T-helper 2 cell treated with Interferon-gamma antibody and Interleukin-4, amounts not matched to agents 5 μg/mL and 100 μg/mL, for 36 hours (primary cell): ENCODE data around the gene PELO.
A peak's percentile ranks its signal among the peaks of the same experiment; 100 is the strongest.
"Not testable (repeated sequence)": the region's sequence is repeated elsewhere in the genome, so short reads cannot be mapped to it uniquely, and the experiment has no call there.

Experiments used
- DNase-seq: peaks from one replicate; pipeline ENCODE4 v3.0.0; 2021; ENCODE audit warnings: low spot score
- H3K27ac Mint-ChIP-seq: one replicate; pipeline ENCODE4 v1.8.0; 2021; ENCODE audit warnings: mild to moderate bottlenecking, mixed read lengths
- H3K27me3 Mint-ChIP-seq: one replicate; pipeline ENCODE4 v1.8.0; 2021; ENCODE audit warnings: low read depth, mixed read lengths
- H3K36me3 Mint-ChIP-seq: one replicate; pipeline ENCODE4 v1.8.0; 2021; ENCODE audit warnings: low read depth, mixed read lengths
- H3K4me1 Mint-ChIP-seq: one replicate; pipeline ENCODE4 v1.8.0; 2021; ENCODE audit warnings: low read depth, mixed read lengths
- H3K4me3 Mint-ChIP-seq: one replicate; pipeline ENCODE4 v1.8.0; 2022; ENCODE audit warnings: mild to moderate bottlenecking, moderate library complexity, mixed read lengths
- H3K9me3 Mint-ChIP-seq: one replicate; pipeline ENCODE4 v1.8.0; 2021; ENCODE audit warnings: mixed read lengths

The PELO gene

DNA sequence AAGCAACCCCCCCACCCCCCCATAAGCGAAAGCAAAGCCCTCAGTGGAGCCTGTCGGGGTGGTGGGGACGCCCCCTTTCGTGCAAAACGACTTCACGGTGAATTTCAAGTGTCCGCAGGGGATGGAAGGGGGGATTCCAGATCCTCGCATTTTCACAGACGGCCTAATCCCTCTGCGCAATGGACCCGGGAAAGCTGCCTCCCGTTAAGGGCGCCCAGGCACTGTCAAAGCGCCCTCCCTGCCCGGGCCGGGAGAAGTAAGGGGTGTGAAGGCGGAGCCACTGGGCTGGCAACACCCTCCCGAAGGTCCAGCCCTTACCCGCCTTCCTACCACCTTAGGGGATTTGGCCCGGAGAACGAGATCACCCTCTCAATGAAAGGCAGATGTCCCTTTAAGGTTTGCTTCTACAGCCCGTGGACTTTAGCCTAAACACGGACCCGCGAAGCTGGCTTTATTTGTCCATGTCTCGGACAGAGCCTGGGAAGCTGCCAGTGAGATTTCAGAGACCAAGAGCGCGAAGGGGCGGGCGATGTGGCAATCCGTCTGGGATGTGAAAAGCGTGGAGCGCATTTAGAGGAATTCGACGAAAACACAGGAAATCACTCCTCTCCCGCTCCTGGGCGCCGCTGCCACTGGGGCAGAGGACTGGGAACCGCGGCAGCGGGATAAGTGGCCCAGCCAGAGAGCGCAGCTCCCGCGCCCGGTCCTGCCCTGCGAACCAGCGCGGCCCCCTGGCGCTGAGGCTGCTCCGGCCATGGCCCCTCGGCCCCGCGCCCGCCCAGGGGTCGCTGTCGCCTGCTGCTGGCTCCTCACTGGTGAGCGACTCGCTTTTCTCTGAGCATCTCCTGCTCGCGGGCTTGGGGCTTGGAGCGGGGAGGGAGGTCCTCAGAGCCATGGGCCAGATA is at the start of gene PELO, which contains the start of gene ITGA1:
Gene PELO (plus strand): TSS at position 317 of the 905 bp plus-strand sequence. CDS start 12,479 bp downstream, outside the sequence.
Gene ITGA1 (plus strand): TSS at position 317 of the 905 bp plus-strand sequence. CDS start 438 bp downstream, at position 755.
- peak; percentile 43 for DNase-seq
- no peaks in the 10 kb centered on the region for H3K36me3 Mint-ChIP-seq
- peaks cover 21% of the 10 kb centered on the region for H3K4me1 Mint-ChIP-seq
- H3K27me3 Mint-ChIP-seq, result peaks cover 49% of the 10 kb centered on the region
- H3K9me3 Mint-ChIP-seq, result no peaks in the 10 kb centered on the region
- no peak within 1 kb of the TSS for H3K27ac Mint-ChIP-seq
- peak within 1 kb of the TSS; percentile 83 for H3K4me3 Mint-ChIP-seq

DNA sequence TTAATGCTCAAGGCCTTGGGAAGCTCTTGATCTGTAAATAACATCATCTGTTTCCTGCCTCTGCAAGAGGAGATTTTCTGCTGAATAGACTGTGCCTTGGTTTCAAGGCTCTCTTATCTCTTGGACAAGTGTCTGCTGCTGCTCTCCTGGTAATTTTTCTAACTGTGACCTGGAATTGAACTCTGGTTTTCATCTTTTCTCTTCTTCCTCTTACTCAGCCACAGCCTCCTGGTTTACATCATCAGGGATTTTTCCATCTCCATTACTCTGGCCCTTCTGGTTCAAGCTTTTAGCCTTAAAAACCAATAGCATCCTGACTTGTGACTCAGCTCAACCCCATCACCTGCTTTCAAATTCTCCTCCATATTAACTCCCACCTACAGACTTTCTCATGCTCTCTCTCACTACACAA is 49.6 kb upstream of the PELO start:
- no peak for DNase-seq
- peaks cover 5% of the 10 kb centered on the region for H3K27me3 Mint-ChIP-seq
- peak overlapping the region; percentile 6 for H3K4me3 Mint-ChIP-seq
- peaks cover 15% of the 10 kb centered on the region for H3K36me3 Mint-ChIP-seq
- peaks cover 37% of the 10 kb centered on the region for H3K4me1 Mint-ChIP-seq
- peaks cover 20% of the 10 kb centered on the region for H3K9me3 Mint-ChIP-seq
- H3K27ac Mint-ChIP-seq, result peak overlapping the region; percentile 1

DNA sequence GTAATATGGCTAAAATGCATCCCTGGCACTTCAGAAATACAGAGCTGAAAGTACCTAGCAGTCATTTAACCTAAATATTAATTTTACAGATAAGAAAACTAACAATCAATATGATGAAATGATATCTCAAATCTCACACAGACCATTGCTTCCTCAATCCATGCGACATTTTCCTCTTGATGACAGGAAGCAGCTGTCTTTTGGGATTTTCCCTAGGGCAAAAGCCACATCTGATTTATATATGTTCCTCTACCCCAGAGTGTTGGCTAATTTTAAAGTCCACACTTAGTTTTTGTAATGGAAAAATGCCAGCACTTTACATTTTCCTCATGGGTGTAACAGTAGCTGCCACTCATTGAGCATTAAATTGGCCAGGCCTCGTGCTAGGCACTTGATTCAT is 47.7 kb upstream of the PELO start:
- peaks cover 47% of the 10 kb centered on the region for H3K4me1 Mint-ChIP-seq

DNA sequence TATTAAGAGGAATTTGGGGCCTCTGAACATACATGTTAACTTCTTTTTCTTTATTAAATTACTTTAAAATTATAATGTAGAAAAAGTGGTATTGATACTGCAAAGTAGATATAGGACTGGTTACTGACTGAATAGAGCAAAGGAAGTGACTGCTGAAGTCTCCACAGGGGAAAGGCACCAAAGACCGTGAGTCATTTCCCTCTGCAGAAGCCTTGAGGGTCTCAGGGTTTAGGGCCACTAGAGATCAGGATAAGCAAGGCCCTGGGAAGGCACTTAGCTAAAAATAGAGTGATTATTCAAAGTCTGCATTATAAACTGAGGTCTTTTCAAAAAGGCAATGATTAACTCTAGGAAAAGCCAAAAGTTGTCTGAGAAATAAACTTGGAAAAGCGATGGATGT is 44.7 kb upstream of the PELO start:
- Mint-ChIP-seq H3K4me3 (peak overlapping the region; percentile 64), H3K27ac (peak overlapping the region; percentile 87), H3K36me3 (peaks cover 12% of the 10 kb centered on the region), H3K9me3 (peaks cover 13% of the 10 kb centered on the region), H3K27me3 (peaks cover 9% of the 10 kb centered on the region), H3K4me1 (peaks cover 60% of the 10 kb centered on the region)
- DNase-seq, result no peak

More for the DNA sequence above, 47.7 kb upstream of the PELO start:
- H3K4me3 Mint-ChIP-seq, result no peak overlapping the region
- H3K27me3 Mint-ChIP-seq, result peaks cover 5% of the 10 kb centered on the region
- H3K36me3 Mint-ChIP-seq, result peaks cover 16% of the 10 kb centered on the region
- H3K9me3 Mint-ChIP-seq, result peaks cover 20% of the 10 kb centered on the region
- no peak overlapping the region for H3K27ac Mint-ChIP-seq
- DNase-seq, result no peak

GRCh38 chr5:52743529-52743928 is 44.2 kb upstream of the PELO start:
- peak overlapping the region; percentile 64 for H3K4me3 Mint-ChIP-seq
- H3K27me3 Mint-ChIP-seq, result peaks cover 9% of the 10 kb centered on the region
- DNase-seq, result no peak
- peak overlapping the region; percentile 87 for H3K27ac Mint-ChIP-seq
- H3K4me1 Mint-ChIP-seq, result peaks cover 60% of the 10 kb centered on the region
- H3K9me3 Mint-ChIP-seq, result peaks cover 8% of the 10 kb centered on the region
- peaks cover 10% of the 10 kb centered on the region for H3K36me3 Mint-ChIP-seq

DNA sequence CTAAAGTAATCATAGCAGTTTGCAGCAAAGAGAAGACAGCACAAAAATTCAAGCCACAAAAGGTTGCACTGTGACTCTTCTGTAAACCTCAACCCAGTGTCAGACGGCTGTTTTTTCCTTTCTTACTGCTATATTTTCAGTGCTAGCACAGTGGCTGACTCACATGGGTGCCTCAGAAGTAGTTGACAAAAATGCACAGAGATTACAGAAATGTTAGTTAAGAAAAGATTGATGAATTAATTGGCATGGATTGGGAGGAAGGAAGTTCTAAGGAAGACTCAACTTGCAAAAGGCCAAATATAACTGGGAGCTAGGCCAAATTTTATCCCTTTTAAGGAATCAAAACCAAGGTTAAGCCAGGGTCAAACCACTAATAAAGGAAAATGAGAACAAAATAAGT is 43.7 kb upstream of the PELO start:
- Mint-ChIP-seq H3K27ac (peak overlapping the region; percentile 87), H3K27me3 (peaks cover 9% of the 10 kb centered on the region), H3K36me3 (peaks cover 10% of the 10 kb centered on the region), H3K4me3 (peak overlapping the region; percentile 64), H3K4me1 (peaks cover 60% of the 10 kb centered on the region), H3K9me3 (peaks cover 8% of the 10 kb centered on the region)
- peak; percentile 74 for DNase-seq

DNA sequence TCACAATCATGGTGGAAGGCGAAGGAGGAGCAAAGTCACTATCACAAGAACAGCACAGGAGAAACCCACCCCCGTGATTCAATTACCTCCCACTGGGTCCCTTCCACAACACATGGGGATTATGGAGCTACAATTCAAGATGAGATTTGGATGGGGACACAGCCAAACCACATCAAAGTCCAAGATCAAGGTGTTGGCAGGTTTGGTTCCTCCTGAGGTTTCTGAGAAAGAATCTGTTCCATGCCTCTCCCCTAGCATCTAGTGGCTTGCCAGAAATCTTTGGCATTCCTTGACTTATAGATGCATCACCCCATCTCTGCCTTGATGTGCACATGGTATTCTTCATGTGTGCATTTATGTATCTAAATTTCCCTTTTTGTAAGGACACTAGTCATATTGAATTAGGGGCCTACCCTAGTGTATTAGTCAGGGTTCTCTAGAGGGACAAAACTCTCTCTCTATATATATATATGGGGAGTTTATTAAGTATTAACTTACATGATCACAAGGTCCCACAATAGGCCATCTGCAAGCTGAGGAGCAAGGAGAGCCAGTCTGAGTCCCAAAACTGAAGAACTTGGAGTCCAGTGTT is 42.8 kb upstream of the PELO start:
- H3K9me3 Mint-ChIP-seq, DNase-seq, H3K27ac Mint-ChIP-seq: not testable (repeated sequence)
- peaks cover 12% of the 10 kb centered on the region for H3K36me3 Mint-ChIP-seq
- peaks cover 62% of the 10 kb centered on the region for H3K4me1 Mint-ChIP-seq
- H3K4me3 Mint-ChIP-seq, result peak overlapping the region; percentile 12
- peaks cover 13% of the 10 kb centered on the region for H3K27me3 Mint-ChIP-seq

- Mint-ChIP-seq H3K9me3 (peaks cover 6% of the 10 kb centered on the region), H3K27me3 (peaks cover 11% of the 10 kb centered on the region), H3K4me3 (no peak overlapping the region), H3K36me3 (peaks cover 14% of the 10 kb centered on the region), H3K4me1 (peaks cover 60% of the 10 kb centered on the region), H3K27ac (no peak overlapping the region)
- DNase-seq, result no peak
Observed at GRCh38 chr5:52746539-52746938, 41.2 kb upstream of the PELO start.

DNA sequence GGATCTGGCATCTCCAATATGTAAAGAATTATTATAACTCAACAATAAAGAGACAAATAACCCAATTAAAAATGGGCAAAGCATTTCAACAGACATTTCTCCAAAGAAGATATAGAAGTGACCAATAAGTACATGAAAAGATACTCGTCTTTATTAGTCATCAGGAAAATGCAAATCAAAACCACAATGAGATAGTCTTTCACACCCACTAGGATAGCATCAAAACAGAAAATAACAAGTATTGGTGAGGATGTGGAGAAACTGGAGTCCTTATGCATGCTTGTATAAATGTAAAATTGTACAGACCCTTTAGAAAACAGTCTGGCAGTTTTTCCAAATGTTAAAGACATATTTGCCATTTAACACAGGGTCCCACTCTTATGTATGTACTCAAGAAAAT is 39.1 kb upstream of the PELO start:
- Mint-ChIP-seq H3K27ac (peak overlapping the region; percentile 4), H3K4me3 (peak overlapping the region; percentile 54), H3K36me3 (peaks cover 14% of the 10 kb centered on the region), H3K27me3 (peaks cover 20% of the 10 kb centered on the region), H3K9me3 (peaks cover 4% of the 10 kb centered on the region), H3K4me1 (peaks cover 45% of the 10 kb centered on the region)
- no peak for DNase-seq

DNA sequence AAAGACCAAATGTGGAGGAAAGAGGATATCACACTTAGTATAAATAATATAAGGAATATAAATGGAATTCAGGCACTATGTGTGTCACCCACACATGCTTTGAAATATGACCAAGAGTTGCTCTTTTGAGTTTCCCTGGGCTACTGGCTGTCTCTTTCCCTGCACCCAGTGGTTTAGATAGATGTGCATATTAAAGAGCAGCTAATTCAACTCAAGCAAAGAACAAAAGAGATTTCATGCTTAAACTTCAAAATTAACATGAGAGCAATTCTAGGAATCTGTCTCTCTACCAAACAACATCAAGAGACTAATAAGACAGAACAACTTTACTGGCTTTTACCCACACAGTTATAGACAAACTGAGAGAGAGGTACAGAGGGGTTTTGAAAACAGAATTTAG is 38.0 kb upstream of the PELO start:
- H3K4me1 Mint-ChIP-seq, result peaks cover 39% of the 10 kb centered on the region
- no peak for DNase-seq
- H3K27ac Mint-ChIP-seq, result no peak overlapping the region
- H3K9me3 Mint-ChIP-seq, result peaks cover 4% of the 10 kb centered on the region
- H3K4me3 Mint-ChIP-seq, result no peak overlapping the region
- peaks cover 12% of the 10 kb centered on the region for H3K36me3 Mint-ChIP-seq
- H3K27me3 Mint-ChIP-seq, result peaks cover 22% of the 10 kb centered on the region

DNA sequence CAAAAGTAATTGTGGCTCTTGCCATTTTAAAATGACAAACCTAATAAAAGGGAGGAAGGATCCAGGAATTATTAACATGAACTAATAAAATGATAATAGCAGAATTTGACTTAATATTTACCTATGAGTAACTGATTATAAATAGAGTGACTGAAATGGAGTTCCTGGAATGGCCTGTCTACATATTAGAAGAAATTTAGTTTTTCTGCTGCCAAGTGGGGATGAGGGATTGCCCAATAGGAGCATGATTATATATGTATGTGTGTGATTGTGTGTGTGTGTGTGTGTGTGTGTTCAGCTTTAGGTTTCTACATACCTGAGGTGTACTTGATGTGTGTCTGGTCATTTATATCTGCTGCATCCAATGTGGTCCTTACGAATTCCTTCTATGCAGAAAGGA is 36.6 kb upstream of the PELO start:
- Mint-ChIP-seq H3K9me3 (no peaks in the 10 kb centered on the region), H3K27ac (no peak overlapping the region), H3K36me3 (peaks cover 7% of the 10 kb centered on the region), H3K4me1 (peaks cover 26% of the 10 kb centered on the region), H3K27me3 (peaks cover 17% of the 10 kb centered on the region), H3K4me3 (no peak overlapping the region)
- DNase-seq, result no peak

DNA sequence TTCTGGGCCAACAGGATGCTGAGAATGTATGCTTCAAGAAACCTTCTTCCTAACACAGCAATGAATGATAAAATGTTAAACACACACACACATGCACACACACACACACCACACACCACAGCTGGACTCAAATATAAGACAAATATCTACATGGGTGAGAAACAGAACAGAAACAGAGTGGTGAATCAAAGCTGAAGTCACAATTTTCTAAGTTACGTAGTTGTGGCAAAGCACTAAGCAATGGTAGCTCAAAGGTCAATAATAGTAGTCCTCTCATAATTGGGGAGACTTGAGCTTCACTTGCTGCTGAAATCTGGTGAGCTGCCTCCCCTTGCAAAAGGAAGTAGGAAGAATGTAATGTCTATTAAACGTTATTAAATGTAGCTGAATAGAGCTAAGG is 33.7 kb upstream of the PELO start:
- Mint-ChIP-seq H3K4me3 (no peak overlapping the region), H3K27ac (no peak overlapping the region), H3K4me1 (peaks cover 7% of the 10 kb centered on the region), H3K36me3 (peaks cover 4% of the 10 kb centered on the region), H3K9me3 (no peaks in the 10 kb centered on the region), H3K27me3 (peaks cover 17% of the 10 kb centered on the region)
- no peak for DNase-seq

- Mint-ChIP-seq H3K27ac (no peak overlapping the region), H3K4me1 (peaks cover 4% of the 10 kb centered on the region), H3K36me3 (no peaks in the 10 kb centered on the region), H3K4me3 (no peak overlapping the region), H3K27me3 (peaks cover 7% of the 10 kb centered on the region), H3K9me3 (no peaks in the 10 kb centered on the region)
- no peak for DNase-seq
Observed at GRCh38 chr5:52757527-52757926, 30.2 kb upstream of the PELO start.

GRCh38 chr5:52758014-52758413 is 29.7 kb upstream of the PELO start:
- no peaks in the 10 kb centered on the region for H3K36me3 Mint-ChIP-seq
- H3K4me1 Mint-ChIP-seq, result peaks cover 4% of the 10 kb centered on the region
- no peak overlapping the region for H3K4me3 Mint-ChIP-seq
- no peak for DNase-seq
- peaks cover 7% of the 10 kb centered on the region for H3K27me3 Mint-ChIP-seq
- no peak overlapping the region for H3K27ac Mint-ChIP-seq
- H3K9me3 Mint-ChIP-seq, result no peaks in the 10 kb centered on the region
